Amniotic stem cell (primary cell): Measurements from ENCODE around the gene NEGR1.
"Not testable (repeated sequence)": the region's sequence is repeated elsewhere in the genome, so short reads cannot be mapped to it uniquely, and the experiment has no call there.

ENCODE experiments used
- DNase-seq: peaks from one replicate; lab custom pipeline; 2025; lab: John Stamatoyannopoulos, UW

The NEGR1 gene

GRCh38 chr1:71940261-71940660, 342.1 kb downstream of the NEGR1 start:
- DNase-seq: no peak

GRCh38 chr1:71930511-71930910, 351.8 kb downstream of the NEGR1 start:
- no peak for DNase-seq

- no peak for DNase-seq
These were observed 360.3 kb downstream of the NEGR1 start for GRCh38 chr1:71921935-71922559.

GRCh38 chr1:71921204-71921603, 361.1 kb downstream of the NEGR1 start:
- DNase-seq: no peak

GRCh38 chr1:71920556-71920955, 361.8 kb downstream of the NEGR1 start:
- no peak for DNase-seq

GRCh38 chr1:71919811-71920509, 362.4 kb downstream of the NEGR1 start:
- DNase-seq: no peak

- DNase-seq: no peak
These were observed 363.7 kb downstream of the NEGR1 start for GRCh38 chr1:71918630-71919029.

- DNase-seq: no peak
These were observed 365.4 kb downstream of the NEGR1 start for GRCh38 chr1:71916894-71917293.

- no peak for DNase-seq
These were observed 367.7 kb downstream of the NEGR1 start for GRCh38 chr1:71914626-71915025.

GRCh38 chr1:71908871-71909390, 373.4 kb downstream of the NEGR1 start:
- no peak for DNase-seq

GRCh38 chr1:71908303-71908702, 374.0 kb downstream of the NEGR1 start:
- no peak for DNase-seq

- no peak for DNase-seq
These were observed 382.5 kb downstream of the NEGR1 start for GRCh38 chr1:71899881-71900280.

GRCh38 chr1:71888166-71888565, 394.2 kb downstream of the NEGR1 start:
- DNase-seq: not testable (repeated sequence)

- DNase-seq: no peak
These were observed 397.2 kb downstream of the NEGR1 start for GRCh38 chr1:71885171-71885570.

- no peak for DNase-seq
These were observed 399.7 kb downstream of the NEGR1 start for GRCh38 chr1:71882637-71883036.

- no peak for DNase-seq
These were observed 400.1 kb downstream of the NEGR1 start for GRCh38 chr1:71882226-71882625.

- no peak for DNase-seq
These were observed 400.7 kb downstream of the NEGR1 start for GRCh38 chr1:71881611-71882010.

- no peak for DNase-seq
These were observed 413.0 kb downstream of the NEGR1 start for GRCh38 chr1:71869326-71869725.

- no peak for DNase-seq
These were observed 419.6 kb downstream of the NEGR1 start for GRCh38 chr1:71862756-71863155.

GRCh38 chr1:71861022-71861421, 421.3 kb downstream of the NEGR1 start:
- peak; percentile 10 for DNase-seq

GRCh38 chr1:71859806-71860205, 422.5 kb downstream of the NEGR1 start:
- DNase-seq: no peak

GRCh38 chr1:71857862-71858261, 424.5 kb downstream of the NEGR1 start:
- no peak for DNase-seq

GRCh38 chr1:71853360-71853759, 429.0 kb downstream of the NEGR1 start:
- no peak for DNase-seq

- DNase-seq: no peak
These were observed 431.4 kb downstream of the NEGR1 start for GRCh38 chr1:71850936-71851335.
